ENCODE data around the gene DGKB.
A peak's percentile ranks its signal among the peaks of the same experiment; 100 is the strongest.
"Not testable (repeated sequence)": the region's sequence is repeated elsewhere in the genome, so short reads cannot be mapped to it uniquely, and the experiment has no call there.

The DGKB gene

DNA sequence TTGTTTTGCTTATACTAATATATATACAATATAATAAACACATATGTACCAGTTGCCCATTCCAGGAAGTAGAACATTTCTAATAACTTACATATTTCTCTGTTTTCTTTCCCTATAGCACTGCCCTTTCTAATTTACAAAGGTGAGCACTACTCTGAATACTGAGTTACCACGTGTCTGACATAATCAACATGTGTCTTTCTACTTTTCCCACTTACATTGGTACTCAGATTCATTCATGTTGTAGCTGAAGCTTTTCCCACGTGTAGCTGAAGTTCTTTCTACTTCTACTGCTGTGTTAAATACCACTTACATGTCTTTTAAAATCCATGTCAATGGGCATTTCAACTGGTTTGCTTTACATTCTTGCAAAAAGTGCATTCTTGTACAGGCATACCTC is 317.3 kb downstream of the DGKB start:
- no peak for DNase-seq (ENCODE audit: low read depth)

- DNase-seq (ENCODE audit: low read depth): no peak
Observed at GRCh38 chr7:14583518-14583917, 319.0 kb downstream of the DGKB start.

DNA sequence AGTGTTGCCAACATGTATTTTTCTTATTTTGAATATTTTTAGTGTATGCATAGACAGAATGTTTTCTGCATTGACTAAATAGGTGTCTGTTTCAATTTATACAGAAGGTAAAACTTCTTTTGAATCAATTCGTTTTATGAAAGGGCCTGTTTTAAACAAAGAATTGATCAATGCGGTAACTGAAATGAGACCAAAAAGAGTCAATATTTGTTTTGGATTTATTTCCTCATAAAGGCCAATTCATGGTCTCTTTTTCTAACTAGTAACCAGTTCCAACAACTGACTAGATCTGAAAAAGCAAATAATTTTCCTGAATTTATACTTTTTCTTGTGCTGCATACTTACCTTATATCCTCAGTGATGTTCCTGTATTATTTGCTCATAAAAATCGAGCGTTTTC is 320.5 kb downstream of the DGKB start:
- no peak for DNase-seq (ENCODE audit: low read depth)

DNA sequence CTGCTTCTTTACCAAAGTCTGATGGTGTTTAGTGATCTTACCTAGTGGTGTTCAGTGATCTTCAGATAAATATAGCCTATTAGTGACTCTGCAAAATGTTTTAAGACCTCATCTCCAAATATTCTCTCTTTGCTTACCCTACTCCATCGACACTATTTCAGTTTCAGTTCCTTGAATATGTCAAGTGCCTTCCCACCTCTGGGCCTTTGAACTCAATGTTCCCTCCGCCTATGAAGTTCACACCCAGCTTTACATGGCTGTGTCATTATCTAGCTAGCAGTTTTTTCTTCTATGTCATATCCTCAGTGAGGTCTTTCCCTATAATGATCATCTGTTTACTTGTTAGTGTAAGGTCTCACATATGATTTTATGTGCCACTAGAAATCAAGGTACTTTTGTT is 322.6 kb downstream of the DGKB start:
- DNase-seq (ENCODE audit: low read depth): no peak

GRCh38 chr7:14576578-14576977 is 326.0 kb downstream of the DGKB start:
- DNase-seq (ENCODE audit: low read depth): no peak

DNA sequence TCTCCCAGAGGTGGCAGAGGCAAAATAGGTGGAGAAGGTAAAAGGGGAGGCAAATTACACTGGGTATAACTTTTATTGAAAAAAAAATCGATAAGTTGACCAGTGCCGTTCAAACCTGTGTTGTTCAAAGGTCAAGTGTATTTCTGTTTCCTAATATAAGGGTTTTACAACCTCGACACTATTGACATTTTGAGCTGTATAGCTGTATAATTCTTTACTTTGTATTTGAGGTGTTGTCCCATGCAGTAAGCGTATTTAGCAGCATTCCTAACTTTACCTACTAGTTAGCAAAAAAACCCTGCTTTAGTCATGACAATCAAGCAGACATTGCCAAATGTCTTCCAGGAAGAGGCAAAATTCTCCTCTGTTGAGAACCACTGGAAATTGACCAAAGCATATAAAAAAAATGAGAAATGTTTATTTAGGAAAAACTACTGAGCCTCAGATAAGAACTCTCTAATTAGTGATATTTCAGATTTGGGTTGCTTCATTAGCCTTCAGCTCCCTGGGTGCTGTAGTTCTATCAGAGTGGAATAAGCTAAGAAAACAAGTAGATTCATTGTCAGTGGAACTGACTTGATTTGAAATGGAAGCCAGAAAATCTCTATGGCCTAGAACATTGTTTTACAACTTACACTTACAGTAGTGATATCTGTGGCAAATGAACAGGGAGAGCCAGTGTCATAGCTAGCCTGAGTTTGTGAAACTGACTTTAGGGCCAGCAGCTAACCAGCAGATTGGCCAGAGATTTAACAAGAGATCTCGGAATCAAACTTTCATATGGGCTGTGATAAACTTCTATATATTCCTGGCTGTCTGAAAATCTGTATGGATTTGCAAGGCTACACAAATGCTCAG is 331.6 kb downstream of the DGKB start:
- no peak for DNase-seq (ENCODE audit: low read depth)

DNA sequence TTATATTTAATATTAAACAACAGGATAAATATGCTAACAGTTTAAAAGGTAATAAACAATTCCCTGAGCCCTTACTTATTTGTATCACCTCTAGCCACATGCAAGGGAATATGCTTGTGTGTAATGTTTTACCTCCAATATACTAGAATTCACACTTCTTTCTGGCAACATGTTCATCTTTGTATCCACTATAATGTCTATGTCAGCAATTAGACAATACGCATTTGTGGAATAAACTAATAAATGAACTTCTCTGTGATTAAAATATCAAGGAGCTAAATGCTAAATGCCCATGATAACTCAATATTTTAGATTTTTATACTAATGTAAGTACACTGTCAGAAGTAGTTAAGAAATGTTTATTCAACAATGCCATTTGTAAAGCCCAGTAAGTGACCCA is 350.5 kb downstream of the DGKB start:
- no peak for DNase-seq (ENCODE audit: low read depth)

DNA sequence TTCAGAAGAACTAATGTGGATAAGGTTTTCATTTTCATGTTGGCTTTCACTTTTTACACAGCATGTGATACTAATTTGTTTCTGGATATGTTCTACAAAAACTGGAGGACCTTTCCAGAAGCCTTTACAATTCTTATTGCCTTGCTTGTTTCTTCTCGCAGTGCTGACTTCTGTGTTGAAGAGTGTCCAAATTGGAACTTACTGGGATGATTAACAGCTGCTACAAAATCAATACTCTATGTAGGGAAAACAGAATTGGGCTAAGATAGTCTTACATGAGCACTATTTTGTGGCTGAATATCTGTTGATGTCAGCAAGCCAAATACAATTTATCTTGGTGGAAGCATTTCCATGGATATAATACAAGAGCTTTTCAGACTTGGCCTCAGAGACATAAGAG is 351.2 kb downstream of the DGKB start:
- DNase-seq (ENCODE audit: low read depth): no peak

DNA sequence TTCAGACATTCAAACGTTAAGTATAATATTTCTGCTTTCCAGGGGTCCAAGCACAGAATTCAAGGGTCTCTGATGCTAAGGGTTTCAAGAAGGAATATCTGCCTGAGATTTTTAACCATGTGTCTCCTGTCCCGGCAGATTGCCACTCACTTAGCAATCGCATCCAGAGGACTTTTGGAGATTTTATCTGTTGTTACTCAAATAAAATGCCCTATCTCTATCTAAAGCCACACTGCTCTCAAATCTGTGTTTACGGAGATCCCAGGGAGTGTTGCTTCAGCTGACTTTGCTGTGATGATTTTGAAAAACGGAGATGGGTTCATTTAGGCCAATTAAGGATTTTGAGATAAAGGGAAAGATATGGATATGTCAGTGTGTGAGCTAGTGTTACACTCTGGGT is 359.9 kb downstream of the DGKB start:
- DNase-seq (ENCODE audit: low read depth): no peak

DNA sequence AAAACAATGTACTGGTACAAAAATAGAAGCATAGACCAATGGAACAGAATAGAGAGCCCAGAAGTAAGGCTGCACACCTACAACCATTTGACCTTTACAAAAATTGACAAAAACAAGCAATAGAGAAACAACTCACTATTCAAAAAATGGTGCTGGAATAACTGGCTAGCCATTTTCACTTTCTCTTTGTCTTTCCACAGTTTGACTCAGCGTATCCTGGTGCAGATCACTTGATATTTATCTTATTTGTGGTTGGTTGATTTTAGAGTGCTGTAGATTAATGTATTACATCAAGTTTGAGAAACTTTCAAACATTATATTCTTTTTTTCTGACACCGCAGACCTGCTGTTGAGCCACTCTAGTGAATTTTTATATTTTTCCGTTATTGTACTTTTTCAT is 381.4 kb downstream of the DGKB start:
- DNase-seq (ENCODE audit: low read depth): peak; percentile 62

DNA sequence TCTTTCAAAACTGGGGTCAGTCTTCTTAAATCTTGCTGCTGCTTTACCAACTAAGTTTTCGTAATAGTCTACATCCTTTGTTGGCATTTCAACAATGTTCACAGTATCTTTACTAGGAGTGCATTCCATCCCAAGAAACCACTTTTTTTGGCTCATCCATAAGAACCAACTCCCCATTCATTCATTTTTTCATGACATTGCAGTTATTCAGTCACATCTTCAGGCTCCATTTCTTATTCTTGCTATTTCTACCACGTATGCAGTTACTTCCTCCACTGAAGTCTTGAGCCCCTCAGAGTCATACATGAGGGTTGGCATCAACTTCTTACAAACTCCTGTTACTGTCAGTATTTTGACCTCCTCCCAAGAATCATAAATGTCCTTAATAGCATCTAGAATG is 392.3 kb downstream of the DGKB start:
- no peak for DNase-seq (ENCODE audit: low read depth)

GRCh38 chr7:14507617-14508016 is 394.9 kb downstream of the DGKB start:
- peak; percentile 60 for DNase-seq (ENCODE audit: low read depth)

- no peak for DNase-seq (ENCODE audit: low read depth)
Observed at GRCh38 chr7:14505906-14506305, 396.6 kb downstream of the DGKB start.

- no peak for DNase-seq (ENCODE audit: low read depth)
Observed at GRCh38 chr7:14504134-14504533, 398.4 kb downstream of the DGKB start.

GRCh38 chr7:14503623-14504022 is 398.9 kb downstream of the DGKB start:
- DNase-seq (ENCODE audit: low read depth): no peak

- no peak for DNase-seq (ENCODE audit: low read depth)
Observed at GRCh38 chr7:14501436-14501835, 401.1 kb downstream of the DGKB start.

GRCh38 chr7:14497390-14497789 is 405.2 kb downstream of the DGKB start:
- DNase-seq (ENCODE audit: low read depth): no peak

- no peak for DNase-seq (ENCODE audit: low read depth)
Observed at GRCh38 chr7:14495633-14496032, 406.9 kb downstream of the DGKB start.

GRCh38 chr7:14487701-14488395 is 414.7 kb downstream of the DGKB start:
- no peak for DNase-seq (ENCODE audit: low read depth)

DNA sequence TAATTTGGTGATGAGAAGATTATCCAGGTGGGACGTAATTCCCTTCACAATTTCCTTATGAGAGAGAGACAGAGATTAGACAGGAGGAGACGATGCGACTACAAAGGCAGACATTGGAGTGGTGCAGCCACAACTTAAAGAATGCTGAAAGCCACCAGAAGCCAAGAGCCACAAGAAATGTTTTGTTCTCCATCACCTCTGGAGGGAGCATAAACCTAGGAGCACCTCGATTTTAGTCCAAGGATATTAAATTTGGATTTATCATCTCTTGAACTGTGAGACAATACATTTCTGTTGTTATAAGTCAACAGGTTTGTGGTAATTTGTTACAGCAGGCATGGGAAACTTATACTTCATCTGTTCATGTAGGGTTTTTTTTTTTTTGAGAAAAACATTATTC is 418.9 kb downstream of the DGKB start:
- DNase-seq (ENCODE audit: low read depth): peak; percentile 53

DNA sequence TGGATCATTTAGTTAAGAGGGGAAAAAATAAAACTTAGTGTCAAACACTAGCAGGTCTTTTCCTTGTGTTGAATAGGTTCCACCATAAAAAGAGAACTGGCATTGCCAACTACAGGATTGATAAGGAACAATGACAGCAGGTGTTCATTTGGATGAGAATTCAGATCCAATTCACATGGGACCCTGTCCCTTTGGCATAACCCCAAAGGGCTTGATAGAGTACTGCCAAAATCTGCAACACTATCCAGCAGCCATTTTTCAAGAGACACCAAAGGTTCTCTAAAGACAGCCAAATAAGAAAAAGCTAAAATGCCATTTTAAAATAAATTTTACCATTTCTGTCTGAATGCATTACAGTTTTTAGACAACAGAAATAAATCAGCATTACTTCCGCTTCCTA is 422.3 kb downstream of the DGKB start:
- DNase-seq (ENCODE audit: low read depth): no peak

DNA sequence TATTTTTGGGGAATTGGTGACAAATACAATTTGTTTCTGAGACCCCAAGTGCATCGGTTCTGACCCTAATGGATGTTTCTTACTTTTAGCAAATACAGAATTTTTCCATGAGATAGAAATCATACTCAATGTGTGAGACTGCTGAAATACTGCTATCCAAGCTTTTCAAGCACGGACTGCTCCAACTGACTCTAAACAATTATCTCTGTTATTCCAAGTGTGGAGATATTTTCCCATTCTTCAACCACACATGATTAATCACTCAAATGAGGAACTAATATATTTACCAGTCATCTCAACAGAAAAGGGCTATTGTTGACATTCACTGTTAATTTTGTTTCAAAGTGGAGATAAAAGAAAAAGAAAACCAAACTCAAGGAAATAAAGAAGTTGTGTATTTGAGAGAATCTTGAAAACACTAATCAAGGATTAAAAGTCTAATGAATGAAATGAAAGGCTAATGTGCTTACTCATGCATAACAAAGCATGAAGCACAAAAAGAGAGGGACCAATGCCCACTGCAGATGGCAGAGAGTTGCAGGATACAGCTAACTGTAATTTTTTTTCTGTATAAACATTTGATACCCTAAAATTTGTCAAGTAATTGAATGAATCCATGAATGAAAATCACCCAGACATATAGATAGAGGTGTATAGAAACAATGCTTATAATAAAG is 423.6 kb downstream of the DGKB start:
- no peak for DNase-seq (ENCODE audit: low read depth)

DNA sequence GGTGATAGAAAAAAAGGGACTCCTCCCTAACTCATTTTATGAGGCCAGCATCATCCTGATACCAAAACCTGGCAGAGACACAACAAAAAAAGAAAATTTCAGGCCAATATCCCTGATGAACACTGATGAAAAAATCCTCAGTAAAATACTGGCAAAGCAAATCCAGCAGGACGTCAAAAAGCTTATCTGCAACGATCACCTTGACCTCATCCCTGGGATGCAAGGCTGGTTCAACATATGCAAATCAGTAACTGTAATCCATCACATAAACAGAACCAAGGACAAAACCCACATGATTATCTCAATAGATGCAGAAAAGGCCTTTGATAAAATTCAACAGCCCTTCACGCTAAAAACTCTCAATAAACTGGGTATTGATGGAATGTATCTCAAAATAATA is 440.8 kb downstream of the DGKB start:
- DNase-seq (ENCODE audit: low read depth): not testable (repeated sequence)

Data from ELR (cell line).